K562 (cell line): ENCODE measurements around the gene PYCR2. TPM values are rescaled to one million over a fixed set of nuclear protein-coding genes. Genes with fewer than 3 reads are reported as not detected.
"Not testable (repeated sequence)": the region's sequence is repeated elsewhere in the genome, so short reads cannot be mapped to it uniquely, and the experiment has no call there.

ENCODE experiments used
- ATAC-seq: fragments of 200-7000 bp; cut with Tn5 transposase; 3 replicates; pipeline ENCODE4 v1.9.1; 2020; ENCODE audit warnings: moderate library complexity
- BruUV-seq: library from RNA; stranded (reverse); fragments of 400-500 nt; replicated peaks from 2 replicates; lab custom pipeline; 2021; lab: Mats Ljungman, UMichigan
- CTCF ChIA-PET: fragments of 300-600 bp; formaldehyde crosslinking; extraction: SDS; loops from one replicate; lab custom pipeline; 2021; ENCODE audit warnings: low intra/inter-chr PET ratio; lab: Yijun Ruan, JAX
- POLR2A ChIA-PET: fragments of 300-600, 350-650 bp; sonication (Branson Sonifier 250); formaldehyde crosslinking; extraction: SDS; loops from one replicate; lab custom pipeline; 2021; ENCODE audit warnings: antibody characterized with exemption, inconsistent platforms; lab: Yijun Ruan, JAX
- DNase-seq, 4 experiments: peaks; one replicate each; pipeline versions ENCODE4 v3.0.0 to v3.0.0-alpha.2; 2011 to 2018; ENCODE audit warnings: low spot score in 3 of 4, mixed read lengths in 3 of 4; ENCODE audit errors: extremely low read depth in 1 of 4
- FAIRE-seq: peaks from 2 replicates; lab custom pipeline; 2011; peaks lifted over from hg19 to GRCh38; lab: Jason Lieb, UNC
- H2AFZ ChIP-seq: 2 replicates; pipeline ENCODE4 v1.6.0; 2011; ENCODE audit warnings: low read depth, low read length, control low read depth, inconsistent platforms
- H3K27ac ChIP-seq: fragments of 200-600 bp; 3 replicates; pipeline ENCODE4 v1.8.0; 2011; ENCODE audit warnings: low read depth, mild to moderate bottlenecking, control low read depth, inconsistent platforms, low read length, moderate library complexity, mixed read lengths; ENCODE audit errors: extremely low read depth
- H3K27me3 ChIP-seq, 2 experiments: fragments of 300-600 bp in 1 of 2; 2 replicates in 1 of 2; 3 replicates in 1 of 2; pipeline versions ENCODE4 v1.6.0 to v1.8.0; 2011; ENCODE audit warnings: inconsistent platforms in 2 of 2, low read length in 2 of 2, mild to moderate bottlenecking in 1 of 2, mixed read lengths in 1 of 2, moderate library complexity in 1 of 2; ENCODE audit not compliant: control insufficient read depth in 2 of 2, insufficient read depth in 2 of 2
- H3K36me3 ChIP-seq: fragments of 300-600 bp; 3 replicates; pipeline ENCODE4 v1.8.0; 2011; ENCODE audit warnings: mild to moderate bottlenecking, low read length, inconsistent platforms; ENCODE audit not compliant: control insufficient read depth, insufficient read depth
- H3K4me1 ChIP-seq, 2 experiments: fragments of 200-600 bp in 1 of 2; replicated peaks in 1 of 2; 2 replicates in 1 of 2; 3 replicates in 1 of 2; pipeline versions ENCODE4 v1.5.1 to v1.8.0; 2011; ENCODE audit warnings: inconsistent platforms in 2 of 2, low read length in 2 of 2, mild to moderate bottlenecking in 1 of 2, mixed read lengths in 1 of 2, moderate library complexity in 1 of 2; ENCODE audit not compliant: control insufficient read depth in 2 of 2, insufficient read depth in 2 of 2
- H3K4me2 ChIP-seq: 2 replicates; pipeline ENCODE4 v1.6.1; 2011; ENCODE audit warnings: low read length, control low read depth, inconsistent platforms, mixed read lengths; ENCODE audit not compliant: insufficient read depth
- H3K4me3 ChIP-seq: fragments of 200-600 bp; sonication (generic), shearing (Covaris generic); 2 replicates; pipeline ENCODE4 v1.5.1; 2016; ENCODE audit warnings: control low read depth, inconsistent platforms
- H3K79me2 ChIP-seq: fragments of 200-600 bp; 3 replicates; pipeline ENCODE4 v1.8.0; 2011; ENCODE audit warnings: low read length, inconsistent platforms; ENCODE audit not compliant: control insufficient read depth, insufficient read depth
- H3K9ac ChIP-seq, 2 experiments: 2 replicates each; pipeline versions ENCODE4 v1.6.0 to v1.6.1; 2011; ENCODE audit warnings: low read depth in 2 of 2, low read length in 2 of 2, control low read depth in 1 of 2, inconsistent platforms in 1 of 2, mild to moderate bottlenecking in 1 of 2, mixed read lengths in 1 of 2; ENCODE audit not compliant: insufficient read depth in 1 of 2
- H3K9me1 ChIP-seq: one replicate; pipeline ENCODE4 v1.6.0; 2011; ENCODE audit warnings: inconsistent platforms, mild to moderate bottlenecking, low read length, moderate library complexity; ENCODE audit not compliant: control insufficient read depth, insufficient read depth
- H3K9me3 ChIP-seq: replicated peaks from 2 replicates; pipeline ENCODE4 v1.5.1; 2011; ENCODE audit warnings: low read depth, low read length, inconsistent platforms; ENCODE audit not compliant: control insufficient read depth, insufficient read depth
- H4K20me1 ChIP-seq: replicated peaks from 2 replicates; pipeline ENCODE4 v1.6.1; 2011; ENCODE audit warnings: low read length, inconsistent platforms, mixed read lengths; ENCODE audit not compliant: control insufficient read depth, insufficient read depth
- whole genome bisulfite sequencing: fragments of 100-300 bp; shearing (Covaris generic); methylation state at CpG from one replicate; pipeline ENCODE4 v1.1.6; 2016; ENCODE audit warnings: low coverage, mixed read lengths; ENCODE audit not compliant: insufficient coverage; ENCODE audit errors: missing lambda C conversion rate; 5-methylcytosine and 5-hydroxymethylcytosine counted together
- in situ Hi-C: fragments of 300-500 bp; cut with MboI; formaldehyde crosslinking; loops from 4 replicates; pipeline ENCODE4 v1.15.0; 2018; ENCODE audit warnings: inconsistent platforms, mixed read lengths
- intact Hi-C: fragments of 100-400 bp; cut with micrococcal nuclease; formaldehyde crosslinking; loops from 2 replicates; pipeline ENCODE4 v1.14.2; 2022
- polyA plus RNA-seq, 8 experiments: library from polyadenylated mRNA; depleted of rRNA in 4 of 8; stranded (reverse) in 5 of 8; unstranded in 3 of 8; fragments of >200 nt; fragmentation: Nextera tagmentation in 2 of 8; fragmentation: Illumina TruSeq in 1 of 8; extraction: Ambion mirVana in 2 of 8; extraction: Trizol in 1 of 8; gene quantifications; 2 replicates each; pipeline versions ENCODE4 v1.2.1 to v1.2.3, GENCODE V29; 2011 to 2014; ENCODE audit warnings: inconsistent platforms in 1 of 8, missing spikeins in 1 of 8
- total RNA-seq, 7 experiments: library from RNA; depleted of rRNA in 6 of 7; stranded (reverse); fragments of >200 nt in 6 of 7; fragmentation: Illumina TruSeq in 2 of 7; extraction: Trizol in 2 of 7; gene quantifications; 2 replicates each; pipeline versions ENCODE4 v1.2.1 to v1.2.3, GENCODE V29; 2011 to 2021; ENCODE audit warnings: low replicate concordance in 1 of 7

PYCR2 gene
- total and polyA plus RNA-seq, 9 of the 15 experiments (the other 6 are each of a cell fraction or from before 2014, with no cell fraction given): 5.5 to 219 (median 127) TPM

GRCh38 chr1:225939939-225940310, 15.9 kb upstream of the PYCR2 start:
- H3K36me3 ChIP-seq, H3K9me1 ChIP-seq, in situ Hi-C loops, H3K27ac ChIP-seq, H3K9ac ChIP-seq, H3K9me3 ChIP-seq, DNase-seq, H2AFZ ChIP-seq, H3K27me3 ChIP-seq, H4K20me1 ChIP-seq, BruUV-seq, H3K4me2 ChIP-seq, intact Hi-C loops, H3K79me2 ChIP-seq, ATAC-seq, CTCF ChIA-PET, H3K4me3 ChIP-seq: not testable (repeated sequence)
- 83% methylated on average over 7 of the region's 8 CpGs for WGBS
- H3K4me1 ChIP-seq: peaks cover 7 to 23% of the 10 kb centered on the region in 2 experiments; a peak in 4 of 5 replicates
- POLR2A ChIA-PET: interaction anchor here (0.6 to 0.9 kb wide), 2 partner anchors 56 to 370 kb away, joined by 3 read pairs; no protein-coding TSS in a partner anchor
- FAIRE-seq: peak; percentile 23

GRCh38 chr1:225939097-225939938, 15.3 kb upstream of the PYCR2 start:
- POLR2A ChIA-PET: interaction anchor here (1.3 kb wide), 1 partner anchor 10 kb away, joined by 6 read pairs; no protein-coding TSS in a partner anchor
- H3K79me2 ChIP-seq, in situ Hi-C loops, H3K4me3 ChIP-seq, H3K9me3 ChIP-seq, ATAC-seq, H3K9me1 ChIP-seq, DNase-seq, BruUV-seq, H3K27me3 ChIP-seq, FAIRE-seq, H3K9ac ChIP-seq, H3K36me3 ChIP-seq, H2AFZ ChIP-seq, H4K20me1 ChIP-seq, H3K27ac ChIP-seq, intact Hi-C loops, CTCF ChIA-PET, H3K4me2 ChIP-seq: not testable (repeated sequence)
- 82% methylated on average over 22 of the region's 69 CpGs for WGBS
- peaks cover 7 to 23% of the 10 kb centered on the region in 2 experiments; a peak in 4 of 5 replicates for H3K4me1 ChIP-seq
